K562 (cell line): ENCODE results near the gene PITHD1. TPM values are rescaled to one million over a fixed set of nuclear protein-coding genes. Genes with fewer than 3 reads are reported as not detected.

Experiments
- ATF4 ChIP-seq: fragments of 450-650 bp; formaldehyde crosslinking; IDR thresholded peaks from 2 replicates; pipeline ENCODE4 v1.4.0; 2022; ENCODE audit warnings: mild to moderate bottlenecking, moderate library complexity
- CHD1 ChIP-seq: fragments of 200-600 bp; sonication (generic); IDR thresholded peaks from one replicate; pipeline ENCODE4 v1.6.1; 2012; ENCODE audit warnings: mild to moderate bottlenecking, moderate library complexity, low read length, inconsistent platforms
- DNMT1 ChIP-seq: fragments of 450-650 bp; IDR thresholded peaks from 2 replicates; pipeline ENCODE4 v1.6.1; 2016; ENCODE audit warnings: antibody characterized with exemption, mild to moderate bottlenecking
- NFRKB ChIP-seq: fragments of 450-650 bp; IDR thresholded peaks from 2 replicates; pipeline ENCODE4 v1.6.1; 2016; ENCODE audit warnings: low read depth
- PHF21A ChIP-seq: fragments of 450-650 bp; IDR thresholded peaks from 2 replicates; pipeline ENCODE4 v1.6.1; 2017; ENCODE audit warnings: low read depth, borderline replicate concordance
- SPI1 ChIP-seq: IDR thresholded peaks from 2 replicates; pipeline ENCODE4 v1.6.1; 2011; ENCODE audit warnings: low read depth, low read length, control low read depth, borderline replicate concordance
- STAT5B ChIP-seq: fragments of 250-450 bp; sonication (Bioruptor Pico); IDR thresholded peaks from 2 replicates; pipeline ENCODE4 v1.8.0; 2021; ENCODE audit warnings: mild to moderate bottlenecking, inconsistent platforms
- TCF7L2 ChIP-seq: fragments of 150-350 bp; IDR thresholded peaks from 2 replicates; pipeline ENCODE4 v1.6.1; 2016; ENCODE audit warnings: low read depth, mild to moderate bottlenecking, low read length, moderate library complexity
- ZBTB2 ChIP-seq: fragments of 450-650 bp; IDR thresholded peaks from 2 replicates; pipeline ENCODE4 v1.6.1; 2016; ENCODE audit warnings: antibody characterized with exemption
- ZNF436 ChIP-seq: fragments of 250-450, 450-650 bp; sonication (Bioruptor Pico); formaldehyde crosslinking; IDR thresholded peaks from 2 replicates; pipeline ENCODE4 v1.7.0; 2020; ENCODE audit warnings: mild to moderate bottlenecking
- polyA plus RNA-seq, 8 experiments: library from polyadenylated mRNA; depleted of rRNA in 4 of 8; stranded (reverse) in 5 of 8; unstranded in 3 of 8; fragments of >200 nt; fragmentation: Nextera tagmentation in 2 of 8; fragmentation: Illumina TruSeq in 1 of 8; extraction: Ambion mirVana in 2 of 8; extraction: Trizol in 1 of 8; gene quantifications; 2 replicates each; pipeline versions ENCODE4 v1.2.1 to v1.2.3, GENCODE V29; 2011 to 2014; ENCODE audit warnings: inconsistent platforms in 1 of 8, missing spikeins in 1 of 8
- total RNA-seq, 7 experiments: library from RNA; depleted of rRNA in 6 of 7; stranded (reverse); fragments of >200 nt in 6 of 7; fragmentation: Illumina TruSeq in 2 of 7; extraction: Trizol in 2 of 7; gene quantifications; 2 replicates each; pipeline versions ENCODE4 v1.2.1 to v1.2.3, GENCODE V29; 2011 to 2021; ENCODE audit warnings: low replicate concordance in 1 of 7
- TF ChIP-seq, protein P1 (sequence below): fragments of 200-400 bp; formaldehyde crosslinking; IDR thresholded peaks from 2 replicates; pipeline ENCODE4 v1.6.1; 2017; ENCODE audit warnings: mild to moderate bottlenecking, low read depth, low read length, moderate library complexity
- TF ChIP-seq, protein P2 (sequence below): fragments of 450-650 bp; IDR thresholded peaks from 2 replicates; pipeline ENCODE4 v1.6.1; 2017; ENCODE audit warnings: antibody characterized with exemption
- TF ChIP-seq, protein P3 (sequence below): sonication (generic); formaldehyde crosslinking; IDR thresholded peaks from 2 replicates; pipeline ENCODE4 v1.8.0; 2022; ENCODE audit warnings: mild to moderate bottlenecking, low read depth, missing genetic modification reagents
- TF ChIP-seq, protein P4 (sequence below): fragments of 450-650 bp; IDR thresholded peaks from 2 replicates; pipeline ENCODE4 v1.6.1; 2018; ENCODE audit warnings: mild to moderate bottlenecking, low read depth; ENCODE audit not compliant: partially characterized antibody

Gene PITHD1
- total and polyA plus RNA-seq, 9 of the 15 experiments (the other 6 are each of a cell fraction or from before 2014, with no cell fraction given), result 46.5 to 175 (median 149) TPM

- no peak; the same call in 1 of the 2 replicates for TF ChIP-seq ZBTB2
- peak; percentile 78 for TF ChIP-seq CHD1
- peak; percentile 89 for TF ChIP-seq NFRKB
- TF ChIP-seq SPI1, result no peak
- no peak for TF ChIP-seq DNMT1
- TF ChIP-seq PHF21A, result no peak
- TF ChIP-seq TCF7L2, result no peak
- TF ChIP-seq ZNF436 (CRISPR knock-in tag), result no peak
- TF ChIP-seq, protein P1, sequence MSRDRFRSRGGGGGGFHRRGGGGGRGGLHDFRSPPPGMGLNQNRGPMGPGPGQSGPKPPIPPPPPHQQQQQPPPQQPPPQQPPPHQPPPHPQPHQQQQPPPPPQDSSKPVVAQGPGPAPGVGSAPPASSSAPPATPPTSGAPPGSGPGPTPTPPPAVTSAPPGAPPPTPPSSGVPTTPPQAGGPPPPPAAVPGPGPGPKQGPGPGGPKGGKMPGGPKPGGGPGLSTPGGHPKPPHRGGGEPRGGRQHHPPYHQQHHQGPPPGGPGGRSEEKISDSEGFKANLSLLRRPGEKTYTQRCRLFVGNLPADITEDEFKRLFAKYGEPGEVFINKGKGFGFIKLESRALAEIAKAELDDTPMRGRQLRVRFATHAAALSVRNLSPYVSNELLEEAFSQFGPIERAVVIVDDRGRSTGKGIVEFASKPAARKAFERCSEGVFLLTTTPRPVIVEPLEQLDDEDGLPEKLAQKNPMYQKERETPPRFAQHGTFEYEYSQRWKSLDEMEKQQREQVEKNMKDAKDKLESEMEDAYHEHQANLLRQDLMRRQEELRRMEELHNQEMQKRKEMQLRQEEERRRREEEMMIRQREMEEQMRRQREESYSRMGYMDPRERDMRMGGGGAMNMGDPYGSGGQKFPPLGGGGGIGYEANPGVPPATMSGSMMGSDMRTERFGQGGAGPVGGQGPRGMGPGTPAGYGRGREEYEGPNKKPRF, result no peak
- no peak for TF ChIP-seq ATF4 (CRISPR knock-in tag)
- TF ChIP-seq, protein P2, sequence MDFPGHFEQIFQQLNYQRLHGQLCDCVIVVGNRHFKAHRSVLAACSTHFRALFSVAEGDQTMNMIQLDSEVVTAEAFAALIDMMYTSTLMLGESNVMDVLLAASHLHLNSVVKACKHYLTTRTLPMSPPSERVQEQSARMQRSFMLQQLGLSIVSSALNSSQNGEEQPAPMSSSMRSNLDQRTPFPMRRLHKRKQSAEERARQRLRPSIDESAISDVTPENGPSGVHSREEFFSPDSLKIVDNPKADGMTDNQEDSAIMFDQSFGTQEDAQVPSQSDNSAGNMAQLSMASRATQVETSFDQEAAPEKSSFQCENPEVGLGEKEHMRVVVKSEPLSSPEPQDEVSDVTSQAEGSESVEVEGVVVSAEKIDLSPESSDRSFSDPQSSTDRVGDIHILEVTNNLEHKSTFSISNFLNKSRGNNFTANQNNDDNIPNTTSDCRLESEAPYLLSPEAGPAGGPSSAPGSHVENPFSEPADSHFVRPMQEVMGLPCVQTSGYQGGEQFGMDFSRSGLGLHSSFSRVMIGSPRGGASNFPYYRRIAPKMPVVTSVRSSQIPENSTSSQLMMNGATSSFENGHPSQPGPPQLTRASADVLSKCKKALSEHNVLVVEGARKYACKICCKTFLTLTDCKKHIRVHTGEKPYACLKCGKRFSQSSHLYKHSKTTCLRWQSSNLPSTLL, result no peak
- TF ChIP-seq, protein P3, sequence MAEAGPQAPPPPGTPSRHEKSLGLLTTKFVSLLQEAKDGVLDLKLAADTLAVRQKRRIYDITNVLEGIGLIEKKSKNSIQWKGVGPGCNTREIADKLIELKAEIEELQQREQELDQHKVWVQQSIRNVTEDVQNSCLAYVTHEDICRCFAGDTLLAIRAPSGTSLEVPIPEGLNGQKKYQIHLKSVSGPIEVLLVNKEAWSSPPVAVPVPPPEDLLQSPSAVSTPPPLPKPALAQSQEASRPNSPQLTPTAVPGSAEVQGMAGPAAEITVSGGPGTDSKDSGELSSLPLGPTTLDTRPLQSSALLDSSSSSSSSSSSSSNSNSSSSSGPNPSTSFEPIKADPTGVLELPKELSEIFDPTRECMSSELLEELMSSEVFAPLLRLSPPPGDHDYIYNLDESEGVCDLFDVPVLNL (CRISPR knock-in tag), result no peak
- TF ChIP-seq STAT5B (CRISPR knock-in tag), result no peak
- TF ChIP-seq, protein P4, sequence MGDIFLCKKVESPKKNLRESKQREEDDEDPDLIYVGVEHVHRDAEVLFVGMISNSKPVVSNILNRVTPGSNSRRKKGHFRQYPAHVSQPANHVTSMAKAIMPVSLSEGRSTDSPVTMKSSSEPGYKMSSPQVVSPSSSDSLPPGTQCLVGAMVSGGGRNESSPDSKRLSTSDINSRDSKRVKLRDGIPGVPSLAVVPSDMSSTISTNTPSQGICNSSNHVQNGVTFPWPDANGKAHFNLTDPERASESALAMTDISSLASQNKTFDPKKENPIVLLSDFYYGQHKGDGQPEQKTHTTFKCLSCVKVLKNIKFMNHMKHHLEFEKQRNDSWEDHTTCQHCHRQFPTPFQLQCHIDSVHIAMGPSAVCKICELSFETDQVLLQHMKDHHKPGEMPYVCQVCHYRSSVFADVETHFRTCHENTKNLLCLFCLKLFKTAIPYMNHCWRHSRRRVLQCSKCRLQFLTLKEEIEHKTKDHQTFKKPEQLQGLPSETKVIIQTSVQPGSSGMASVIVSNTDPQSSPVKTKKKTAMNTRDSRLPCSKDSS, result no peak
Observed at GRCh38 chr1:23777979-23778814, at the start of gene PITHD1 (continued).
